UCSD-AML1 (cell line): ENCODE data around the gene AGPAT3.
A peak's percentile ranks its signal among the peaks of the same experiment; 100 is the strongest.
"Not testable (repeated sequence)": the region's sequence is repeated elsewhere in the genome, so short reads cannot be mapped to it uniquely, and the experiment has no call there.

Source experiments
- DNase-seq: peaks from one replicate; lab custom pipeline; 2025; ENCODE audit not compliant: unreplicated experiment; lab: John Stamatoyannopoulos, UW

The AGPAT3 gene

DNA sequence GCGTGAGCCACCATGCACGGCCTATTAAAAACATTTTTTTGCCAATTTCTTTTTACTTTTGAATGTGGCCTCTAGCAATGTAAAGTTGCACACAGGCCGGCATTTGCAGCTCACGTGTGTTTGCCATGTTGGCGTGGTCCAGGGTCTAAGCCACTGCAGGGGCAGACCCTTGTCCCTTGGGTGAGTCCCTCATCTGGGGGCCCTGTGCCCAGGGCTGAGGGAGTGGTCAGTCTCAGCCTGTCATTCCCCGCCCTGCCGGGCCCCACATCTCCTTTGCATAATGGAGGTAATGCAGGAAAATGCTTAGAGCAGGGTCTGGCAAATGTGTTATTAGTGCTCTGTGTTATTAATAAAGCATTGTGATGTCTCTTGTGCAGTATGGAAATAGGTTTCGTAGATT is 16.9 kb downstream of the AGPAT3 start:
- DNase-seq, result no peak

DNA sequence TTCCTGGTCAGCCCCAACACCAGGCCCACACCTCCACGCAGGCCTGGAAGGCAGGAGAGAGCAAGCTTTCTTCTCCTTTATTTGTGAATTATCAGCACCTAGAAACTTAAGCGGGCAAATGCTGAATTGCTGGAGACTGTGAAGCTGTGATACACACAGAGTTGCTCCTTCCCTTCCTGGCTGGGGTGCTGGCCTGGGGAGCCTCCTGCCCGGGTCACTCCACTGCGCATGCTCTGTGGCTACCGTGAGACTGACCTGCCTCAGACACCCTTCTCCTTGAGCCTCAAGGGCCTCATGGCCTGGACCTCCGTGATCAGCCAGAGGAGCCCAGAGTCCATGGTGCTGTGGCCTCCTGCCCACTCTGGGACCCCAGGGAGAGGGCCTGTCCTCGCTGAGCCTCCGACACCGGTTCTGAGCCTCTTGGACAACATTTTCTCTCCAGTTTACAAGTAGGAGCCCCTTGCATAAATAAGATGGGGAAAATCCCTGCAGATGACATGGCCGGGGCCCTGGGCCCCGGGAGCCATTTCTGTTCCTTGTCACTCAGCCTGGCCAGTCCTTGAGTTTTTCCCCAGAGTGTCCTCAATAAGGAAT is 18.0 kb downstream of the AGPAT3 start:
- DNase-seq, result no peak

DNA sequence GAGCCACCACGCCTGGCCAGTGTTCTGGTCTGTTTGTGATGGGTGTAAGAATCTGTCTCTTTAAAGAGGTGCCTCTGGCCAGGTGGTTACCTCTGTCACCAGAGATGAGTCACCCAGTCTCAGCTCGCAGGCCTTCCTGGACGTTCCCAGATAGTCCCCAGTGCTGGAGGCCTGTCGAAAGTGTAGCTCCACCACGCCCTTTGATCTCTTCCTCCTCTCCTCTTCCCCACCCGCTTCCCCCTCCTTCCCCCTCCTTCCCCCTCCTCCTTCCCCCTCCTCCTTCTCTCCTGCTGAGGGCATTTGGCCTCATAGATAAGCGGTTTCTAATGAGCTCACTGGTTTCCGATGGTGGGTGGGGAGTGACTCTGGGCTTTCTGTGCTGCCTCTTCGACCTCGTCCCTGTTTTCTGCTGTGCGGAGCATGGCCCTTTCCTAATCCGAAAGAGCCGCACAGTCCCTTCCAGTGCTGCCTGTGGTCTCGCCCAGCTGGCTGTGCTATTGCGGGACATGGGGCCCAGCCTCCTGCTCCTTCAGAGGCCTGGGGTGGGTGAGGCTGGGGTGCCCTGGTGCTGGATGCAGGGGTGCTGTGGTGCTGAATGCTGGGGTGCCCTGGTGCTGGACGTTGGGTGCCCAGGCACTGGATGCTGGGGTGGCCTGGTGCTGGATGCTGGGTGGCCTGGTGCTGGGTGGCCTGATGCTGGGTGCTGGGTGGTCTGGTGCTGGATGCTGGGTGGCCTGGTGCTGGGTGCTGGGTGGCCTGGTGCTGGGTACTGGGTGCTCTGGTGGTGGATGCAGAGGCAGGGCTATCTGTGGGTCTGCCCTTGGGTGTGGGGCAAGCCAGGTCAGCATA is 19.2 kb downstream of the AGPAT3 start:
- DNase-seq, result peak; percentile 73

DNA sequence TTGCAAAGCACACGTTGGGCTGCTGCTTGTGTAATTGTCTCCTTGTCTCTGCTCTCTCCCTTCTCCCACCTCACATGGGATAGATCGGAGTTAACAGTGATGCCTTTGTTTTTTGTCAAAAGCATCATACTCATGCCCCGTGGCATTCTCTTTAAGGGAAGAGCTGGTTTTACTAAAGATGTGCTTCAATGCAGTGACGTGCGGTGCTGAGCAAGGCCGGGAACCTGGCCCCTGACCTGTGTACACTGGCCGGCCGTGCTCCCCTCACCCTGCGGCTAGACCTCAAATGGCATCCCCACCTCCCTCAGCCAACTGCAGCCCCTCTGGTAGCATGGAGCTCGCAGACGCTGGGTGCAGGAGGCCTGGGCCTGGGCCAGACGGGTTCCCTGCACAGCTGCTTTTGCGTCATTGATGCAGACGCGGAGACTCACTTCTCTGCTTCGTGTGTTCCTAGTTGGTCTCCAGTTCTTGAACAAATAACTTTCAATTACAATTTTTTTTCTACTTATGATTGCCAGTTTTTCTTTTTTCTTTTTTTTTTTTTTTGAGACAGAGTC is 19.9 kb downstream of the AGPAT3 start:
- no peak for DNase-seq

DNA sequence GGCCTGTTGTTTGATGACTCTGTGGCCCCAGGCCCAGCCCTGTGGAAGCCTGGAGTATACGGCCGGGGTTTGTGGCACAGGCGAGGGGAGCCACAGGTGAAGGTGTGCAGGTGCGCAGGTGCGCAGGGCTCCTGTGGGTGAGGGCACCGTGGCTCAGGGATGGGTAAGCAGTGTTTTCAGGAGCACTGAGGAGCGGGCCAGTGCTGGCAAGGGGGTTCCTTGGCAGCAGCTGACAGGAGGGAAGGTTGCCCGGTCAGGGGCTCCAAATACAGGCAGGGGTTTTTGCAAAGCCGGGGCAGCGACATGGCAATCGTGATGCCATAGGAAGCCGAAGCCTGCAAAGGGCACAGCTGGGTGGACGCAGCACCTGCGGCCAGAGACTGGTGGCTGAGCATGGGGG is 20.7 kb downstream of the AGPAT3 start:
- DNase-seq, result no peak

DNA sequence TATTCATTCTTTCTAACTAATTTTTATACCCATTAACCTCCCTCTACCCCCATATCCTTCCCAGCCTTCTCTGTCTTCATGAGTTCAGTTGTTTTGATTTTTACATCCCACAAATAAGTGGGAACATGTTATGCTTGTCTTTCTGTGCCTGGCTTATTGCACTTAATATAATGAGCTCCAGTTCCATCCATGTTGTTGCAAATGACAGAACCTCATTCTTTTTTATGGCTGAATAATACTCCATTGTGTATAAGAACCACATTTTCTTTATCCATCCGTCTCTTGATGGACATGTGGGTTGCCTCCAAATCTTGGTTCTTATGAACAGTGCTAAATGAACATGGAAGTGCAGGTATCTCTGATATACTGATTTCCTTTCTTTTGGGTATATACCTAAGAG is 21.5 kb downstream of the AGPAT3 start:
- no peak for DNase-seq

DNA sequence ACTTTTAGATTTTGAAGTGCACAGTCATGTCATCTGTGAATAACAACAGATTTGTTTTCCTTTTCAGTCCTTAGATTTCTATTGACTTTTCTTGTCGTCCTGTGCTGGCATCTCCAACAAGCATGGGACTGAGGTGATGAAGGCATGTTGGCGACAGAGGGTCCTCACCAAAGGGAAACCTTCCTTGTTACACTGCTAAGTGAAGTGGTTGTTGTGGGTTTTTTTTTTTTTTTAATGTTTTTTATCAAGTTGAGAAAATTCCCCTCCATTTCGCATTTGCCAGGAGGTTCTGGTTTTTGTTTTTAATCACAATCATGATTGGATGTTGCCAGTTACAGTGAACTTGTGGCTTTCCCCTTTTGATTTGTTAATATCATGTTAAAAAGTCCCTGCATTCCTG is 24.0 kb downstream of the AGPAT3 start:
- no peak for DNase-seq

DNA sequence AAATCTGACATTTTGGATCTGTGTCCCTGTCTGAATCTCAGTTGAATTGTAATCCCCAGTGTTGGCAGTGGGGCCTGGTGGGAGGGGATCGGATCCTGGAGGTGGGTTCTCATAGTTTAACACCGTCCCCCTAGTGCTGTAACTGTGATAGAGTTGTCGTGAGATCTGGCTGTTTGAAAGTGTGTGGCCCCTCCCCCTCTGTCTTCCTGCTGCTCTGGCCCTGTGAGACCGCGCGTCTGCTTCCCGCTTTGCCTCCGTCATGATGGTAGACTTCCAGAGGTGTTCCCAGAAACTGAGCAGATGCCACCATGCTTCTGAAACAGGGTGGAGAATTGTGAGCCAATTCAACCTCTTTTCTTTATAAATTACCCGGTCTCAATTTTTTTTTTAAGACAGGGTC is 25.0 kb downstream of the AGPAT3 start:
- no peak for DNase-seq

DNA sequence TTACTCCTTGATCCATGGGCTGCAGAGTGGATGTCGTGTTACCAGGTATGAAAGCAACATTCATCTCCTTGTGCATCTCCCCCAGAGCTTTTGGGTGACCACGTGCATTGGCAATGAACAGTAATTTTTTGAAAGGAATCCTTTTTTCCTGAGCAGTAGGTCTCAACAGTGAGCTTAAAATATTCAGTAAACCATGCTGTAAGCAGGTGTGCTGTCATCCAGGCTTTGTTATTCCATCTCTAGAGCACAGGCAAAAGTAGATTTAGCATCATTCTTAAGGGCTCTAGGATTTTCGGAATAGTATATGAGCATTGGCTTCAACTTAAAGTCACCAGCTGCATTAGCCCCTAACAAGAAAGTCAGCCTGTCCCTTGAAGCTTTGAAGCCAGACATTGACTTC is 27.3 kb downstream of the AGPAT3 start:
- DNase-seq, result no peak

DNA sequence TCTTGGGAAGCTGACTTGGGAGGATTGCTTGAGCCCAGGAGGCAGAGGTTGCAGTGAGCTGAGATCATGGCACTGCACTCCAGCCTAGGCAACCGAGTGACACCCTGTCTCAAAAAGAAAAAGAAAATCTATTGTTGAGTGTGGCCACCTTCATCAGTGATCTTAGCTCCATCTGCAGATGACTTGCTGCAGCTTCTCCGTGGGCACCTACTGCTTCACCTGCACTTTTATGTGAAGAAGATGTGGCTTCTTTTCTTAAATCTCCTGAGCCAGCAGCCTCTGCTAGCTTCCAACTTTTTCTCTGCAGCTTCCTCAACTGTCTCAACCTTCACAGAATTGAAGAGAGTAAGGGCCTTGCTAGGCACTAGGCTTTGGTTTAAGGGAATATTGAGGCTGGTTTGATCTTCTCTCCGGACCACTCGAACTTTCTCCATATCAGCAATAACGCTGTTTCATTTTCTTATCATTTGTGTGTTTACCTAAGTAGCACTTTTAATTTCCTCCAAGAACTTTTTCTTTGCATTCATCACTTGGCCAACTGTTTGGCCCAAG is 28.0 kb downstream of the AGPAT3 start:
- no peak for DNase-seq

DNA sequence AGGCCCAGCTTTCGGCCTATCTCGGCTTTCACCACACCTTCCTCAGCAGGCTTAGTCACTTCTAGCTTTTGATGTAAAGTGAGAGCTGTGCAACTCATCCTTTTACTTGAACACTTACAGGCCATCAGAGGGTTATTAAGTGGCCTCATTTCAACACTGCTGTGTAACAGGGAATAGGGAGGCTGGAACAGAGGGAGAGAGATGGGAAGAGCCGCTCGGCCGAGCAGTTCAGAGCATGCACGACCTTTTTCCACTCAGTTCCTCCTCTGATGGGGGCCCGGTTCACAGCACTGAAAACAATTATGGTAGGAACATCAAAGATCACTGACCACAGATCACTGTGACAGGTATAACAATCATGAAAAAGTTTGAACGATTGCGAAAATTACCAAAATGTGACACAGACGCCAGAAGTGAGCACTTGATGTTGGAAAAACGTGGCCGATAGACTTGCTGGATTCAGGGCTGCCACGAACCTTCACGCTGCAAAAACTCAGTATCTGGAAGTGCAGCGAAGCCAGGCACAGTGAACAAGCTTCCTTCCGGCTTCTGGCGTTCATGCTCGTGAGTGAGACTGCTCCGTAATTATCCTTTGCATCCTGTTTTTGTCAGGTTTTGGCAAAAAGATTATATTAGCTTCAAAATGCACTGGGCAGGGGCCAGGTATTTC is 28.6 kb downstream of the AGPAT3 start:
- peak; percentile 32 for DNase-seq

DNA sequence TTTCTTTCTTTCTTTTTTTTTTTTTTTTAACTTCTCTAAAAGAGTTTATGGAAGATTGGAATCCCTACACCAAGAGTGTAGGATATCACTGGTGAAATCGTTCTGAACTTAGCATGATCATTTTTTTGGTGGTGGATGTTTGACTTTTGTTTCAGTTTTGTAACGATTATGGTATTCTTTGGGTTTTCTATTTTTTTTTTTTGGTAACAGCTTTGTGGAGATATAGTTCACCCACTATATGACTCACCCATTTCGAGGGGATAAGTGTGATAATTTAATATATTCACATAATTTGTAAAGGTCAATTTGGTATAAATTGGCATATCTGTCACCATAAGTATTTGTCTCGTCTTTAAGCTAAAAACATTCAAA is 29.2 kb downstream of the AGPAT3 start:
- no peak for DNase-seq

DNA sequence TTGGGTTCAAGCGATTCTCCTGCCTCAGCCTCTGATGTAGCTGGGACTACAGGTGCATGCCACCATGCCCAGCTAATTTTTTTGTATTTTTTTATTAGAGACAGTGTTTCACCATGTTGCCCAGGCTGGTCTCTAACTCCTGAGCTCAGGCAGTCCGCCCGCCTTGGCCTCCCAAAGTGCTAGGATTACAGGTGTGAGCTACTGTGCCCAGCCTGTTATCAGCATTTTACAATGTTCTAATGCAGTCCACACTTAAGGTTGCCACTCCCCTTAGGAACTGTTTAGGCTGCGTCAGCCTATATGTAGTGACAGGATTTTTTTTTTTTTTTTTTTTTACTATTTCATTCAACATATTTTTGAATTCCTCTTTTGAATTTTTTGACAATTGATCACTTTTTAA is 30.2 kb downstream of the AGPAT3 start:
- DNase-seq, result no peak

DNA sequence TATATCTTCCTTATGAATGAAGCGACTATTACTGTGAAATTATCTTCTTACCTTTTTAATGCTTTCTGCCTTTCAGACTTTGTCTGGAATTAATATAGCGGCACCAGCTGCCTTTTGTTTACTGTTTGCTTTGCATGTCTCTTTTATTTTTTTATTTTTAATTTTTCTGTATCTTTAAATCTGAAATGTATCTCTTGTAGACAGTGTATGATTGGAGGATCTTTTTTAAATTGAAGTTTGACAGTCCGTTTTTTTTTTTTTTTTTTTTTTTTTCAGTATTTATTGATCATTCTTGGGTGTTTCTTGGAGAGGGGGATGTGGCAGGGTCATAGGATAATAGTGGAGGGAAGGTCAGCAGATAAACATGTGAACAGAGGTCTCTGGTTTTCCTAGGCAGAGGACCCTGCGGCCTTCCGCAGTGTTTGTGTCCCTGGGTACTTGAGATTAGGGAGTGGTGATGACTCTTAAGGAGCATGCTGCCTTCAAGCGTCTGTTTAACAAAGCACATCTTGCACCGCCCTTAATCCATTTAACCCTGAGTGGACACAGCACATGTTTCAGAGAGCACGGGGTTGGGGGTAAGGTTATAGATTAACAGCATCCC is 31.8 kb downstream of the AGPAT3 start:
- not testable (repeated sequence) for DNase-seq

DNA sequence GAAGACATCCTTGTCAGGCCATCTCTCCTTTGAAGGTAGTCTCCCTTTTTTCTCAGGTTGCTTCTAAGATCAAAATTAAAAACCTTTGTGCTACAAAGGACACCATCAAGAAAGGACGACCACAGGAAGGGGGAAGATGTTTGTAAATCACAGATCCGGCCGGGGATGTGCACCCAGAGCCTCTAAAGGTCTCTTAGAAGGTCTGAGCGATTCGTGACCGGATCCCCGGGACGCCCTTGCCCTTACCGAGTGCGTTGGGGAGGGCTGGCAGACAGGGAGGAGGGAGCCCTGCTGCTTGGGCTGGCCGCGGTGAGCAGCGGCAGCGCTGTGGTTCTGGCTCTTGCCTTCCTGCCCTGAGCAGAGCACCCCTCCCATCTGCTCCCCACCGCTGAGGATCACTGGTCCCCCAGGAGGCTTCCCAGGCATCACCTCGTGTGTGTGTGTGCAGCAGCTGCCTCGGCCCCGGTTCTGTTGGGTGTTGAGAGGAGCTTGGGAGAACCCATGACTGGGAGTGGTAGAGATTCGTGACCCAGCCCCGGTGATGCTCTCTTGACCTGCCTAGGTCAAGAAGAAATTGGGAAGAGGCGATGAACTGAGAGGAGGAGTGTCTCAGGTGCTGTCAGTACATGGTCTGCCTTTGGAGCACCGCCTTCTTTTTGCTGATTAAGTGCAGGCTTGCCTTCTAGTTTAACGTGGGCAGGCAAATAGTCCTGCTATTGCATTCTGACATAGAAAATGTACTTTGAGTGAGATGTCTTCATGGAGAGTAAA is 34.5 kb downstream of the AGPAT3 start:
- no peak for DNase-seq

DNA sequence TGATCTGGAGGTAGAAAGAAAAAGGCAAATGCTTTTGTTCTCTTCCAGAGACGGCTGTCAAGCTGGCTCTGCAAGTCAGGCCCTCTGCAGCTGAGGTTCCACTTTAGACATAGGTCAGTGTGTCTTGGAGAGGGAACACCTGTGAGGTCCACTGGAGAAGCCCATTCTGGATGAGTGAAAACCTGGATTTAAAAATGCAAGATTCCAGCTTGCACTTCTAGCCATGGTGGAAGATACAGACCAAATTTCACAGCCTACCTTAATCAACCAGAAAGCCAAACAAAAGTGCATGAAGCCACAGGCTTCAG is 35.0 kb downstream of the AGPAT3 start:
- DNase-seq, result no peak

DNA sequence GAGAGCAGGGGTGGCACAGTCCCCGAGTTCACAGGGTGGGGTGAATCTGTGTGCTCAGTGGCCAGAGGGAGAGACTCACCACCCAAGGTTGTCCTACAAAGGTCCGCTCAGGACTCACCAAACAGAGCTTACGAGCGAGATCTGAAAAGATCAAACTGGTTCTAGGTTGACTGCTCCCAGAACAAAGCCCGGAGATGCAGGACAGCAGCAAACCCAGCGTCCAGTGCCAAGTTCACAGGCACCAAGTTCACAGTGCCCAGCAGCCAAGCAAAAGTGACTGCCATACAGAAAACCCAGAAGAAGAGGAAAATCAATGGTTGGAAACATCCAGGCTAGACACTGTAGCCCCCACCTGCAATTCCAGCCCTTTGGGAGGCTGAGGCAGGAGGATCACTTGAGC is 35.7 kb downstream of the AGPAT3 start:
- no peak for DNase-seq

DNA sequence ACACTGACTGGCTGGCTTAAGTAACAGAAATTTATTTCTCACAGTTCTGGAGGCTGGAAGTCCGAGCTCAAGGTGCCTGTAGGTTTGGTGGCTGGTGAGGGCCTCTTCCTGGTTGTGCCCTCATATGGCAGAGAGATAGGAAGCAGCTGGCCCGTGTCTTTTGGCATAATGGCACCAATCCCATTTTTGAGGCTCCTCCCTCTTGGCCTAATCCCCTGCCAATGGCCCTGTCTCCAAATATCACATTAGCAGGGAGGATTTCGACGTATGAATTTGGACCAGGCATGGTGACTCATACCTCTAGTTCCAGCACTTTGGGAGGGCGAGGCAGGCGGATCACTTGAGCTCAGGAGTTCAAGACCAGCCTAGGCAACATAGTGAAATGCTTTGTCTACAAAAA is 37.4 kb downstream of the AGPAT3 start:
- DNase-seq, result no peak

DNA sequence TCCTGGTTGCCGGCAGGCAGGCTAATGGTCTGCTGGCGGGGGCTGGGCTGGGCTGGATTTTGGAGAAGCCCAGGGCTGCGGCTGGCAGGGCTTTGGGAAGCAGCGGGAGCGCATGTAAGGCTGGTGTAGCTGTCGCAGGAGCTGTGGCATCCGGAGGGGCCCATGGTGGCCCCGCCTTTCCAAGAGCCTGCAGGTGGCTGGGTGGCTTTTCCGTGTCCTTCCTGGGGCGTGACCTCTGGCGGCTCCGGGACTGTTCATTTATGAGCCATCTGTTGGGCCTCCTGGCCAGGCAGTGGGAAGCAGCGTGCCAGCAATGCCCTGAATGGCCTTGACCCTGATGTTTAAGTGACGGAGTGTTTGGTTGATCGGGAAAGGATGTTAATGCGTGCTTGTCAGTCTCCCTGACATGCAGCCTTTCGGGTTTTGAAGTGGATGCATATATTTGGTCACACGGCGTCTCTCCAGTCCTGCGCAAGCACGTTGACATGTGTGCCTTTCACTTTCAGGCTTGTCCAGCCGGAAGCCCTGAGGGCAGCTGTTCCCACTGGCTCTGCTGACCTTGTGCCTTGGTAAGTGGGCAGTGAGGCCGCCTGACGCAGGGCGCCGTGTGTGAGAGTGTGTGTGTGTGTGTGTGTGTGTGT is 38.5 kb downstream of the AGPAT3 start:
- DNase-seq, result no peak

DNA sequence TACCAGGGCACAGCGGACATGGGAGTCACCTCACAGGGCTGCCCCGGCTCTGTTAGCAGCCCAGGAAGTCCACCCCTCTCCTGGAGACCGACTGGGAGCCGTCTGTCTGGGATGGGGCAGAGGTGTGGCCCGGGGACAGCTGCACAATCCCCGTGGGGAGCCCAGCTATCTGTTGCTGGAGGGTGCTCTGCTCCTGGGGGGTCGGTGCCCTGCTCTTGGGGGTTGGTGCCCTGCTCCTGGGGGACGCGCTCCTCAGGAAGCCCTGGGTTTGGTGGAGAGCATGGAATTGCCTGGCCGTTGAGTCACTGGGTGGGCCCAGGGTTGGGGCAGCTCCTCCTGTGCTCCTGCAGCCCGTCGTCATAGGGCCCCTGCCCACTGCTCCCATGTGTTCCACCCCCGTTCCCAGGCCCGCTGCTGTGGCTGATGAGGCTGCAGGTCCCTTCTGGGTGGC is 39.3 kb downstream of the AGPAT3 start:
- DNase-seq, result no peak
